NT2/D1 (cell line): ENCODE results near the gene NHERF2.
"Not testable (repeated sequence)": the region's sequence is repeated elsewhere in the genome, so short reads cannot be mapped to it uniquely, and the experiment has no call there.

Experiments
- DNase-seq: peaks from one replicate; pipeline ENCODE4 v3.0.0-alpha.2; 2011; ENCODE audit warnings: low read depth, low spot score
- H3K27me3 ChIP-seq: 2 replicates; pipeline ENCODE4 v1.6.0; 2011; ENCODE audit warnings: mild to moderate bottlenecking; ENCODE audit not compliant: insufficient read length, insufficient read depth
- H3K36me3 ChIP-seq: 2 replicates; pipeline ENCODE4 v1.6.1; 2011; ENCODE audit warnings: mild to moderate bottlenecking, low read length, mixed read lengths; ENCODE audit not compliant: insufficient read depth, insufficient read length
- H3K4me1 ChIP-seq: 2 replicates; pipeline ENCODE4 v1.5.1; 2011; ENCODE audit not compliant: insufficient read depth, insufficient read length
- H3K4me3 ChIP-seq: 2 replicates; pipeline ENCODE4 v1.5.1; 2011; ENCODE audit warnings: low read depth; ENCODE audit not compliant: insufficient read length
- H3K9ac ChIP-seq: 2 replicates; pipeline ENCODE4 v1.6.0; 2011; ENCODE audit warnings: low read depth; ENCODE audit not compliant: insufficient read length
- H3K9me3 ChIP-seq: 2 replicates; pipeline ENCODE4 v1.5.1; 2011; ENCODE audit warnings: mild to moderate bottlenecking, low read length; ENCODE audit not compliant: insufficient read depth
- SUZ12 ChIP-seq: IDR thresholded peaks from 2 replicates; pipeline ENCODE4 v1.6.1; 2011; ENCODE audit not compliant: insufficient read length, insufficient read depth; ENCODE audit errors: extremely low read depth
- YY1 ChIP-seq: IDR thresholded peaks from 2 replicates; pipeline ENCODE4 v1.6.1; 2011; ENCODE audit not compliant: insufficient read length, insufficient read depth
- ZNF274 ChIP-seq: IDR thresholded peaks from 2 replicates; pipeline ENCODE4 v1.6.1; 2011; ENCODE audit warnings: mild to moderate bottlenecking, low read depth, low read length

NHERF2 gene

DNA sequence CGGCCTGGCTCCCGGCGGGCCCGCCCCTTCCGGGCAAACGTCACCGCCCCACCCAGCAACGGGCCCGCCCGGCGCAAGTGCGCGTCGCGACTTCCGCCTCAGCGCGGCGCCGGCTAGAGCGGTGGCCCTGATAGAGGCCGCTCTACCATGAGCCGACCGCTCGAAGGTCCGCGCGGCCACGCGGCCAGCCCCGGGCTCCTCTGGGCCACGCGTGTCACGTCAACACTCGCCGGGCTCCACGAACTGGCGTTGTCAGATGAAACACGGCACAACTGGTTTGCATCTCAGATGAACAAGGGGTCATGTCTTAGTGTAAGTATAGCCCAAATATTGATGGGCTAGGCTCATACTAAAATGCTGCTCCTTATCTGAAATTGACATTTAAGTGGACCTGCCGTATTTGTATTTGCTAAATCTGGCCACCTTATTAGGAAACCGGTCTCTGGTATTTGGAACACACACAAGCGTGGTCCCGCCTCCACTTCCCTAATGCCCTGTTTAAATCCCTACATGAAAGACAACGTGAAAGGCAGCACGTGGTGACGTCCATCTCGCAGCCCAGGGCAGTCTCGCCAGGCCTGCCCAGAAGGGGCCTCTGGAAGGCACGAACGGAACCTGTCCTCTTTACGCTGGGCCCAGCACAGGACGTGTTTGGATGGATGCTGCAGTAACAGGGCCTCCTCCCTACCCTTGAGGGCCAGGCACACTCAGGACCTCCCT is 16.8 kb upstream of the NHERF2 start, which contains the start of gene ZNF598:
Gene ZNF598 (minus strand): TSS at position 31 of the 720 bp plus-strand sequence.
- Histone ChIP-seq H3K27me3 (no peaks in the 10 kb centered on the region), H3K36me3 (peaks cover 38% of the 10 kb centered on the region), H3K4me3 (peak within 1 kb of the TSS; percentile 85), H3K9ac (peak within 1 kb of the TSS; percentile 92), H3K9me3 (no peaks in the 10 kb centered on the region), H3K4me1 (peaks cover 20% of the 10 kb centered on the region)
- TF ChIP-seq SUZ12 = no peak
- TF ChIP-seq ZNF274 = no peak
- no peak for TF ChIP-seq YY1
- peak; percentile 77 for DNase-seq

DNA sequence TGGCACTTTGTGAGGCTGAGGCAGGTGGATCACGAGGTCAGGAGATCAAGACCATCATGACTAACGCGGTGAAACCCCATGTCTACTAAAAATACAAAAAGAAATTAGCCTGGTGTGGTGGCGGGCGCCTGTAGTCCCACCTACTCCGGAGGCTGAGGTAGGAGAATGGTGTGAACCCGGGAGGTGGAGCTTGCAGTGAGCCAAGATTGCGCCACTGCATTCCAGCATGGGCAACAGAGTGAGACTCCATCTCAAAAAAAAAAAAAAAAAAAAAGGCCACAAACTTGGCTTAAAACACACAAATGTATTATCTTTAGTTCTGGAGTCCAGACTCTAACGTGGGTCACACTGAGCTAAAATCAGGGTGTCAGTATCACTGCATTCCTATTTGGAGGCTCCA is 15.0 kb upstream of the NHERF2 start:
- H3K4me1 ChIP-seq = peaks cover 16% of the 10 kb centered on the region
- H3K36me3 ChIP-seq = peaks cover 22% of the 10 kb centered on the region
- not testable (repeated sequence) for H3K9ac ChIP-seq

DNA sequence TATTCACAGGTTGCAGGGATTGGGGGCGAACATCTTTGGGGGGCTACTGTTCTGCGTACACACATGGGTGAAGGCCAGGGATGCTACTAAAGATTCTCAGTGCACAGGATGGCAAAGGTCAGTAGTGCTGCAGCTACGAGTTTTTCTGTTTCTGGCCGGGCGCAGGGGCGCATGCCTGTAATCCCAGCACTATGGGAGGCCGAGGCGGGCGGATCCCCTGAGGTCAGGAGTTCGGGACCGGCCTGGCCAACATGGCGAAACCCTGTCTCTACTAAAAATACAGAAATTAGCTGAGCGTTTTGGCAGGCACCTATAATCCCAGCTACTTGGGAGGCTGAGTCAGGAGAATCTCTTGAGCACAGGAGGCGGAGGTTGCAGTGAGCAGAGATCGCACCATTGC is 13.2 kb upstream of the NHERF2 start:
- Histone ChIP-seq H3K9ac (no peak overlapping the region), H3K4me3 (no peak overlapping the region), H3K27me3 (no peaks in the 10 kb centered on the region), H3K9me3 (no peaks in the 10 kb centered on the region), H3K36me3 (peaks cover 4% of the 10 kb centered on the region), H3K4me1 (peaks cover 6% of the 10 kb centered on the region)
- TF ChIP-seq ZNF274 = no peak
- TF ChIP-seq SUZ12 = no peak
- no peak for TF ChIP-seq YY1
- no peak for DNase-seq

More for the DNA sequence above, 15.0 kb upstream of the NHERF2 start:
- not testable (repeated sequence) for DNase-seq, H3K9me3 ChIP-seq, H3K4me3 ChIP-seq, H3K27me3 ChIP-seq

DNA sequence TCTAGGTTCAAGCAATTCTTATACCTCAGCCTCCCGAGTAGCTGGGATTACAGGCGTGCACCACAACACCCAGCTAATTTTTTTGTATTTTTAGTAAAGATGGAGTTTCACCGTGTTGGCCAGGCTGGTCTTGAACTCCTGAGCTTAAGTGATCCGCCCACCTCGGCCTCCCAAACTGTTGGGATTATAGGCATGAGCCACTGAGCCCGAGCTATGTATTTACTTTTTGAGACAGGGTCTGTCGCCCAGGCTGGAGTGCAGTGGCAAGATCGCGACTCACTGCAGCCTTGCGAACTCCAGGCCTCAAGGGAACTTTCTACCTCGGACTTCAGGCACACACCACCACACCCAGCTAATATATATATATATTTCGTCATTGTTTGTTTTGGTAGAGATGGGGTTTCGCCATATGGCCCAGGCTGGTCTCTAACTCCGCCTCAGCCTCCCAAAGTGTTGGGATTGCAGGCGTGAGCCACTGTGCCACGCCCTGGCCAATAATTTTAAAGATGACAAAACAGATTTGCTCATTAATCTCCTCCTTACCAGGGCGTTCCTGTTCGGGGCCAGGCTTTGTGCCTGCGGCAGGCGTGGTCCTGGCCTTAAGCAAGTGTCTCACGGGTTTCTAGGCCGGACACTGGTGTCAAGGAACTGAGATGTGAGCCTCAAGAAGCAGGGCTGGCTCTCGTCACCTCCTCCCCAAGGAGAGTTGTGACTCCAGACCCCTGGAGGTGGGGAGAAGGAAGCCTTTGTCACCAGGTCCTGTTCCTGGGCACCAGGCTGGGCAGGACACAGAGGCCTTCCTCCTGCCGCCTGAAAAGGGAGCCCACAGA is 11.4 kb upstream of the NHERF2 start:
- Histone ChIP-seq H3K4me1 (peaks cover 13% of the 10 kb centered on the region), H3K4me3 (no peak overlapping the region), H3K27me3 (peaks cover 17% of the 10 kb centered on the region), H3K9ac (peak overlapping the region; percentile 1), H3K9me3 (no peaks in the 10 kb centered on the region), H3K36me3 (peaks cover 4% of the 10 kb centered on the region)
- DNase-seq = no peak
- TF ChIP-seq SUZ12 = no peak
- TF ChIP-seq ZNF274 = no peak
- TF ChIP-seq YY1 = no peak

DNA sequence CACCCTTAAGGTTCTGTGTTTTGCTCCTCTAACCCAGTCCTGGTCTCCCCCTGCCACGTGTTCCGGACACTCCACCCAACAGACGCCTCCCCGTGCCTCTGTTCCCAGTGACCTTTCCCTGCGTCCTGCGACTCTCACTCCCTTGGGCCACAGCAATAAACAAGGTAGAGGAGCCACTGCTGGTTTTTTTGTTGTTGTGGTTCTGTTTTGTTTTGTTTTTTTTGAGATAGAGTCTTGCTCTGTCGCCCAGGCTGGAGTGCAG is 10.8 kb upstream of the NHERF2 start:
- Histone ChIP-seq H3K27me3 (peaks cover 22% of the 10 kb centered on the region), H3K9ac (peak overlapping the region; percentile 1), H3K36me3 (peaks cover under 1% of the 10 kb centered on the region), H3K9me3 (no peaks in the 10 kb centered on the region), H3K4me1 (peaks cover 13% of the 10 kb centered on the region), H3K4me3 (no peak overlapping the region)
- TF ChIP-seq YY1 (no peak), SUZ12 (no peak), ZNF274 (no peak)
- no peak for DNase-seq

DNA sequence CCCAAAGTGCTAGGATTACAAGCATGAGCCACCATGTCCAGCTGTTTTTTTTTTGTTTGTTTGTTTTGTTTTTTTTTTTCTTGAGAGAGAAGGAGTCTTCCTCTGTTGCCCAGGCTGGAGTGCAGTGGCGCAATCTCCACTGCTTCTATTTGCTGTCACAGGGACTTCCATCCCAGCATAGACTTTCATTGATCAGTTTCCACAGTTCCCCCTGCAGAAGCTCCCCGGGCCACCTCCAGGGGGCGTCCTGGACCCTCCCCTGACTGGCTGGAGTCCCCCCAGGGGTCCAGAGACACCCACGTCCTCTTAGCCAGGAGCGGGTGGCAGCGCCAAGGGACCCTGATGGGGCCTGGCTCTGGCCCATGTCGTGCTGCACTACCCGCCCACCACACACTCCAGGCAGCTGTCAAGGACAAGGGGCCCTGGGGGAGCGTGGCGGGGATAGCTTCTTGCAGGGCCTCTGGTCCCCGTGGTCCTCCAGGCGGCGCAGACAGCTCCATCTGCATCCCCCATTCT is 10.2 kb upstream of the NHERF2 start:
- Histone ChIP-seq H3K27me3 (peaks cover 25% of the 10 kb centered on the region), H3K9ac (no peak overlapping the region), H3K36me3 (no peaks in the 10 kb centered on the region), H3K4me3 (no peak overlapping the region), H3K9me3 (no peaks in the 10 kb centered on the region), H3K4me1 (peaks cover 13% of the 10 kb centered on the region)
- TF ChIP-seq SUZ12 = no peak
- TF ChIP-seq YY1 = no peak
- TF ChIP-seq ZNF274 = no peak
- no peak for DNase-seq

DNA sequence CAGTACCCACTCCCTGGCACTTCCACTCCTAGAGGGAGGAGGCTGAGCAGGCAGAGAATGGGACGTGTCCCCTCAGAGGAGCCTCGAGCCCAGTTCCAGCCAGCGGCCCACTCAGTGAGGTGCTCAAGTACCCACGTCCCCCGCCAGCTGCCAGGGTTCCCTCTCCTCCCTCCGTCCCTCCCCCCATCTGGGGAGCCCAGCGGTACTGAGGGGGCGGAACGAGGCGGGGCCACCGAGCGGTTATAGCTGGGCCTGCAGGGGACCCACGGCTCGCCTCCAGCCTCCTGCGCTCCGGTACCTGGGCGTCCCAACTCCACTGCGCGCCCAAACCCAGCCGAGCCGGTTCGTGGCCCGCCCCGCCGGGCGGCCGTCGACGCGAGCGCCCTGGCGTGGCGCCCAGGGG is 7.2 kb upstream of the NHERF2 start, which contains the start of gene NPW:
Gene NPW (plus strand): TSS at position 268 of the 403 bp plus-strand sequence.
- Histone ChIP-seq H3K9ac (peak within 1 kb of the TSS; percentile 79), H3K36me3 (no peaks in the 10 kb centered on the region), H3K27me3 (peaks cover 25% of the 10 kb centered on the region), H3K4me3 (peak within 1 kb of the TSS; percentile 56), H3K9me3 (no peaks in the 10 kb centered on the region), H3K4me1 (peaks cover 14% of the 10 kb centered on the region)
- DNase-seq = no peak
- TF ChIP-seq ZNF274 = no peak
